ENCODE measurements around the gene DOCK1. TPM values are rescaled to one million over a fixed set of nuclear protein-coding genes. Genes with fewer than 3 reads are reported as not detected.

Gene DOCK1
- polyA plus RNA-seq, 1 of the 3 experiments (the other 2 are of a cell fraction) = 15.5 TPM

- no peak overlapping the region for H3K27ac ChIP-seq (ENCODE audit: low read depth in 2 of 2, low read length in 1 of 2)
- H3K9me3 ChIP-seq = no peaks in the 10 kb centered on the region
- 82% methylated on average over 12 of the region's 12 CpGs for WGBS (ENCODE audit: low lambda C conversion rate)
- ChIA-PET CTCF (no interaction called here), POLR2A (no interaction called here)
- no peaks in the 10 kb centered on the region for H3F3A ChIP-seq (replicated peaks; ENCODE audit: insufficient read depth)
- no peaks in the 10 kb centered on the region for H3K9me2 ChIP-seq
- H2AFZ ChIP-seq (ENCODE audit: low read depth) = no peak overlapping the region
- no peak for DNase-seq
- no peak overlapping the region for H3K4me2 ChIP-seq
- no peaks in the 10 kb centered on the region for H3K27me3 ChIP-seq (ENCODE audit: insufficient read depth)
- H3K4me1 ChIP-seq (ENCODE audit: control insufficient read depth in 1 of 2, insufficient read depth in 2 of 2, low read depth in 1 of 2, low read length in 1 of 2) = no peaks in the 10 kb centered on the region; a peak in 1 of 4 replicates
- no peak for TF ChIP-seq RFX5 (IDR thresholded peaks at IDR 0.05; ENCODE audit: low read length)
- TF ChIP-seq REST (IDR thresholded peaks at IDR 0.05; ENCODE audit: low read depth, low read length) = no peak
- no peak for TF ChIP-seq NFIC (IDR thresholded peaks at IDR 0.05; ENCODE audit: borderline replicate concordance)
- TF ChIP-seq MXI1 (IDR thresholded peaks at IDR 0.05; ENCODE audit: low read depth, low read length) = no peak
- TF ChIP-seq RXRA (IDR thresholded peaks at IDR 0.05; ENCODE audit: borderline replicate concordance, low read depth) = no peak
- TF ChIP-seq, protein P1, sequence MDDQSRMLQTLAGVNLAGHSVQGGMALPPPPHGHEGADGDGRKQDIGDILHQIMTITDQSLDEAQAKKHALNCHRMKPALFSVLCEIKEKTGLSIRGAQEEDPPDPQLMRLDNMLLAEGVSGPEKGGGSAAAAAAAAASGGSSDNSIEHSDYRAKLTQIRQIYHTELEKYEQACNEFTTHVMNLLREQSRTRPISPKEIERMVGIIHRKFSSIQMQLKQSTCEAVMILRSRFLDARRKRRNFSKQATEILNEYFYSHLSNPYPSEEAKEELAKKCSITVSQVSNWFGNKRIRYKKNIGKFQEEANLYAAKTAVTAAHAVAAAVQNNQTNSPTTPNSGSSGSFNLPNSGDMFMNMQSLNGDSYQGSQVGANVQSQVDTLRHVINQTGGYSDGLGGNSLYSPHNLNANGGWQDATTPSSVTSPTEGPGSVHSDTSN (IDR thresholded peaks at IDR 0.05) = no peak
- TF ChIP-seq FOXJ3 (CRISPR knock-in tag; IDR thresholded peaks at IDR 0.05) = no peak
- no peak for TF ChIP-seq CHD2 (IDR thresholded peaks at IDR 0.05; ENCODE audit: low read length, partially characterized antibody)
- no peak for TF ChIP-seq TCF12 (IDR thresholded peaks at IDR 0.05)
- no peak for TF ChIP-seq YY1 (IDR thresholded peaks at IDR 0.05; ENCODE audit: low read depth)
- no peak for TF ChIP-seq RAD21 (IDR thresholded peaks at IDR 0.05; ENCODE audit: low read length)
- no peak for TF ChIP-seq TAF1 (IDR thresholded peaks at IDR 0.05; ENCODE audit: borderline replicate concordance, low read depth, low read length)
- no peak for TF ChIP-seq EP300 (IDR thresholded peaks at IDR 0.05; ENCODE audit: borderline replicate concordance in 1 of 2, low read depth in 1 of 2, low read length in 1 of 2)
- TF ChIP-seq ZBTB33 (IDR thresholded peaks at IDR 0.05; ENCODE audit: borderline replicate concordance, low read depth) = no peak
- TF ChIP-seq SMC3 (IDR thresholded peaks at IDR 0.05; ENCODE audit: low read depth, low read length) = no peak
- TF ChIP-seq, protein P2, sequence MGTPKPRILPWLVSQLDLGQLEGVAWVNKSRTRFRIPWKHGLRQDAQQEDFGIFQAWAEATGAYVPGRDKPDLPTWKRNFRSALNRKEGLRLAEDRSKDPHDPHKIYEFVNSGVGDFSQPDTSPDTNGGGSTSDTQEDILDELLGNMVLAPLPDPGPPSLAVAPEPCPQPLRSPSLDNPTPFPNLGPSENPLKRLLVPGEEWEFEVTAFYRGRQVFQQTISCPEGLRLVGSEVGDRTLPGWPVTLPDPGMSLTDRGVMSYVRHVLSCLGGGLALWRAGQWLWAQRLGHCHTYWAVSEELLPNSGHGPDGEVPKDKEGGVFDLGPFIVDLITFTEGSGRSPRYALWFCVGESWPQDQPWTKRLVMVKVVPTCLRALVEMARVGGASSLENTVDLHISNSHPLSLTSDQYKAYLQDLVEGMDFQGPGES (IDR thresholded peaks at IDR 0.05; ENCODE audit: low read depth, low read length) = no peak
- TF ChIP-seq CTCF (IDR thresholded peaks at IDR 0.05) = no peak
- TF ChIP-seq SIN3A (IDR thresholded peaks at IDR 0.05; ENCODE audit: borderline replicate concordance, low read depth, low read length) = no peak
- TF ChIP-seq FOSL2 (IDR thresholded peaks at IDR 0.05; ENCODE audit: borderline replicate concordance, low read depth) = no peak
- TF ChIP-seq GABPA (IDR thresholded peaks at IDR 0.05; ENCODE audit: low read depth) = no peak
- H3K4me3 ChIP-seq (ENCODE audit: low read depth in 2 of 2, low read length in 1 of 2) = no peak overlapping the region
- no peaks in the 10 kb centered on the region for H3K79me2 ChIP-seq (ENCODE audit: insufficient read depth)
- no peaks in the 10 kb centered on the region for H4K20me1 ChIP-seq (ENCODE audit: insufficient read depth)
- H3K36me3 ChIP-seq (replicated peaks in 1 of 2; ENCODE audit: control insufficient read depth in 1 of 2, insufficient read depth in 2 of 2, low read length in 1 of 2) = peaks cover 0 to 6% of the 10 kb centered on the region in 2 experiments
- H3K9ac ChIP-seq = no peak overlapping the region
Observed at GRCh38 chr10:127391875-127392274, 486.6 kb downstream of the DOCK1 start.

Data from SK-N-SH (cell line).